Fibroblast of pulmonary artery (primary cell): Measurements from ENCODE around the gene HNF1A.
"Not testable (repeated sequence)": the region's sequence is repeated elsewhere in the genome, so short reads cannot be mapped to it uniquely, and the experiment has no call there.

Experiments
- DNase-seq: peaks from one replicate; pipeline ENCODE4 v3.0.0-alpha.2; 2010; ENCODE audit warnings: low read depth
- H3K4me3 ChIP-seq: replicated peaks from 2 replicates; pipeline ENCODE4 v1.5.1; 2011; ENCODE audit warnings: low read depth, mild to moderate bottlenecking, control low read depth, low read length, moderate library complexity
- TF ChIP-seq, protein P1 (sequence below): IDR thresholded peaks from 2 replicates; pipeline ENCODE4 v1.5.1; 2011; ENCODE audit warnings: mild to moderate bottlenecking, control low read depth, low read length, inconsistent platforms; ENCODE audit errors: missing control alignments

Gene HNF1A

GRCh38 chr12:121033625-121034349 is 55.4 kb downstream of the HNF1A start:
- no peak overlapping the region for H3K4me3 ChIP-seq
- TF ChIP-seq, protein P1, sequence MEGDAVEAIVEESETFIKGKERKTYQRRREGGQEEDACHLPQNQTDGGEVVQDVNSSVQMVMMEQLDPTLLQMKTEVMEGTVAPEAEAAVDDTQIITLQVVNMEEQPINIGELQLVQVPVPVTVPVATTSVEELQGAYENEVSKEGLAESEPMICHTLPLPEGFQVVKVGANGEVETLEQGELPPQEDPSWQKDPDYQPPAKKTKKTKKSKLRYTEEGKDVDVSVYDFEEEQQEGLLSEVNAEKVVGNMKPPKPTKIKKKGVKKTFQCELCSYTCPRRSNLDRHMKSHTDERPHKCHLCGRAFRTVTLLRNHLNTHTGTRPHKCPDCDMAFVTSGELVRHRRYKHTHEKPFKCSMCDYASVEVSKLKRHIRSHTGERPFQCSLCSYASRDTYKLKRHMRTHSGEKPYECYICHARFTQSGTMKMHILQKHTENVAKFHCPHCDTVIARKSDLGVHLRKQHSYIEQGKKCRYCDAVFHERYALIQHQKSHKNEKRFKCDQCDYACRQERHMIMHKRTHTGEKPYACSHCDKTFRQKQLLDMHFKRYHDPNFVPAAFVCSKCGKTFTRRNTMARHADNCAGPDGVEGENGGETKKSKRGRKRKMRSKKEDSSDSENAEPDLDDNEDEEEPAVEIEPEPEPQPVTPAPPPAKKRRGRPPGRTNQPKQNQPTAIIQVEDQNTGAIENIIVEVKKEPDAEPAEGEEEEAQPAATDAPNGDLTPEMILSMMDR = no peak
- no peak for DNase-seq

- no peak overlapping the region for H3K4me3 ChIP-seq
- no peak for DNase-seq
- TF ChIP-seq, protein P1 = no peak
These were observed 56.4 kb downstream of the HNF1A start for GRCh38 chr12:121034616-121035305.

DNA sequence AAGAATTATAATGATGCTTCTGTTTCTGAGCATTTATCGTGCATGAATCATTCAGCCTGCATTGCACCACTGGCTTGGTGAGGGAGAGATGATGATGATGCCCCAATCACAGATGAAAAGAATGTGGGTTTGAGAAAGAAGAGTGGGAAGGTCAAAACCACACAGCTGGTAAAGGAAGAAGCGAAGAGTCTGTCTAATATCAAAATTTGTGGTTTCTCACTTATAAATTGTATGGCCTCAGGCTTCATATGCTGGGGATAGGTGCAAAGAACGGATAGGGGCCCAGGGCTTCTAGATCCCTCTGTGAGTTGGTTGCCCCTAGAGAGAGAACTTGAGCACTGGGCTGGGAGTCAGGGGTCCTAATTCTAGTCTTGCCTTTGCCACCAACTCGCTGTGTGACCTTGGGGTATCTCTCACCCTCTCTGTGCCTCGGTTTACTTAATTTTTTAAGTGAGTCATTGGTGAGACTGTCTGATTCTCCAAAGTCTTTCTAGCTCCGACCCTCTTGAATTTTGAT is 58.5 kb downstream of the HNF1A start:
- TF ChIP-seq, protein P1 = no peak
- no peak overlapping the region for H3K4me3 ChIP-seq
- DNase-seq = peak; percentile 59

- H3K4me3 ChIP-seq = peak within 1 kb of the TSS; percentile 35
- TF ChIP-seq, protein P1 = no peak
- DNase-seq = peak; percentile 57
These were observed 60.7 kb downstream of the HNF1A start, which contains the start of gene OASL for GRCh38 chr12:121038861-121039668. Gene OASL (minus strand): TSS chr12:121039246. CDS start chr12:121038971, 275 bp downstream.

DNA sequence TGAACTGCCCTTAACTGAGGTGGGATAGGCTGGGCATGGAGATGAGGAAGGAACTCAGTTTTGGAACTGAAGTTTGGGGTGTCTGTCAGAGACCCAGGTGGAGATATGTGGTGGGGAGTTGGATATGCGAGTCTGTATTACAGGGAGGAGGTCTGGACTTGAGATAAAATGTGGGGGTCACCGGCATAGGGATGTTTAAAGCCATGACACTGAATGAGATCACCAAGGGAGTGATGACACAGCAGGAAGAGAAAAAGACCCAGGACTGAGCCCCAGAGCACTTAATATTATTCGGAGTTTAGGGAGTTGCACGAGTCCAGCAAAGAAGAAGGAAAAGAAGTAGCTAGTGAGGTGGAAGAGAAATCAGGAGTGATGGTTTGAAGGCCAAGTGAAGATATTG is 64.7 kb downstream of the HNF1A start:
- TF ChIP-seq, protein P1 = no peak
- no peak for DNase-seq
- no peak overlapping the region for H3K4me3 ChIP-seq

DNA sequence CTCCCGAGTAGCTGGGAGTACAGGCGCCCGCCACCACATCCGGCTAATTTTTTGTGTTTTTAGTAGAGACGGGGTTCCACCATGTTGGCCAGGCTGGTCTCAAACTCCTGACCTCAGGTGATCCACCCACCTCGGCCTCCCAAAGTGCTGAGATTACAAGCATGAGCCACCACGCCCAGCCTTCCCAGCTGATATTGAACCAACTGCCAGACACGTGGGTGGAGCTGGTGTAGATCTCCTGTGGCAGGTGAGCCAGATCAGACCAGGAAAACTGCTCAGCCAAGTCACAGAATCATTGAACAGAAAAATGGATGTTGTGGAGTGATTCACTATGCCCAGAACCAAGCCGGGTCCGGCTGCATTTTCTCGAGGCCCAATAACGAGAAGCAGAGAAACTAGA is 69.1 kb downstream of the HNF1A start:
- not testable (repeated sequence) for H3K4me3 ChIP-seq, DNase-seq

GRCh38 chr12:121048442-121048841 is 70.1 kb downstream of the HNF1A start:
- DNase-seq = no peak
- TF ChIP-seq, protein P1 = no peak
- H3K4me3 ChIP-seq = no peak overlapping the region
